Measurements from ENCODE around the gene CD46. TPM values are rescaled to one million over a fixed set of nuclear protein-coding genes. Genes with fewer than 3 reads are reported as not detected.

The CD46 gene
- total and polyA plus RNA-seq, 7 experiments from 2014 or later: 109 to 216 (median 127) TPM

DNA sequence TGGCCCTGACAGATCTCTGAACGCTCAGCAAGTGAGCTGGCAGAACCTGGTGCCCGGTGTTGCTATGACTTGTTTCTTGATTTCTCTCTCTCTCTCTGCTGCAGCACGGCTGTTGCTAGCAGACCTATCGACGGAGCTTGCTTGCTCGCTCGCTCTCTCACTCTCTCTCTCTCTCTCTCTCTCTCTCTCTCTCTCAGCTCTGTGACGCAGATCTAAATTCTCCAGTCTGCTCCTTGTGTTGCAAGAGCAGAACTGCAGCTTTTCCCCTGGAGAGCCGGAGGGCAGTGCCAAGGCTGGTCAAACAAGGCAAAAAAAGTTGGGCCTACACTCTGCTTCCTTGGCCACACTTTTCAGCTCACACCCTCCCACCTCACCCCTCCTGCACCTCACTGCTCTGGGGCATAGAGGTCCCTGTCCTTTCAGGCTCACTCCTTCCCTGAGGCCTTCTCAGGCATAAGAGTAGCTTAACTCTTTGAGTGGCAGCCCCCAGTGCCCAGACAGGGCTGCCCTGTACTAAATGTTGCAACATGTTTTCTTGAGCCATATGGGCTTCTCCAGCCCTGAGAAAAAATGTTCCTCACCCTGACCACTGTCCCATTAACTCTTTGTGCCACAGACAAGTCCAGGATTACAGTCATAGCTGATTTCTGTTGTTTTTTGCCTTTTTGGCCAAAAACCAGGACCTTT, 72.2 kb downstream of the CD46 start:
- H3K27me3 Mint-ChIP-seq: peaks cover 0 to 6% (median 0%) of the 10 kb centered on the region in 5 donors
- H3K9me3 Mint-ChIP-seq: peaks cover 0 to 18% (median 0%) of the 10 kb centered on the region in 11 donors
- intact Hi-C loops (cut with micrococcal nuclease): loop anchor here (1.0 to 10.0 kb wide), 9 partner anchors 8 to 1267 kb away; partner anchors contain the start of genes CD46 (in 2 of the 2), CD55 (in 2 of the 2), FCMR (in 1 of the 2) and PLXNA2 (in 1 of the 2)
- peaks cover 78 to 98% (median 94%) of the 10 kb centered on the region in 7 donors for H3K4me1 Mint-ChIP-seq
- H3K4me3 ChIP-seq (ENCODE audit: low read length): peak overlapping the region; percentile 87
- no peaks in the 10 kb centered on the region for H3K9me3 ChIP-seq (ENCODE audit: control insufficient read depth in 2 of 3, low read length in 3 of 3)
- POLR2A ChIA-PET: interaction anchor here (0.6 to 17.1 kb wide), 20 partner anchors 9 to 600 kb away, joined by 3 to 547 read pairs (median 6); partner anchors contain the start of gene CD46
- peaks cover 29 to 65% of the 10 kb centered on the region in 2 donors for H3K4me1 ChIP-seq (ENCODE audit: control insufficient read depth in 2 of 2, insufficient read depth in 2 of 2, low read length in 2 of 2)
- ATAC-seq: peak; percentile 71
- no peaks in the 10 kb centered on the region for H3K27me3 ChIP-seq (ENCODE audit: control insufficient read depth in 2 of 2, insufficient read depth in 2 of 2, low read length in 2 of 2)
- H3K27ac ChIP-seq (ENCODE audit: low read depth, low read length): peak overlapping the region; percentile 88
- peaks cover 6 to 25% (median 16%) of the 10 kb centered on the region in 5 donors for H3K36me3 Mint-ChIP-seq
- peak overlapping the region; percentile 88 to 96 (median 95) for H3K4me3 Mint-ChIP-seq
- peaks cover 0 to 16% (median 2%) of the 10 kb centered on the region in 3 experiments for H3K36me3 ChIP-seq (ENCODE audit: control insufficient read depth in 2 of 3, insufficient read depth in 3 of 3, low read length in 3 of 3)
- CTCF ChIA-PET: interaction anchor here (0.6 to 4.1 kb wide), 18 partner anchors 9 to 1704 kb away, joined by 3 to 81 read pairs (median 4); no protein-coding TSS in a partner anchor
- DNase-seq: peak; percentile 52 to 94 (median 87)
- H3K27ac Mint-ChIP-seq: peak overlapping the region; percentile 96 to 100 (median 98)

DNA sequence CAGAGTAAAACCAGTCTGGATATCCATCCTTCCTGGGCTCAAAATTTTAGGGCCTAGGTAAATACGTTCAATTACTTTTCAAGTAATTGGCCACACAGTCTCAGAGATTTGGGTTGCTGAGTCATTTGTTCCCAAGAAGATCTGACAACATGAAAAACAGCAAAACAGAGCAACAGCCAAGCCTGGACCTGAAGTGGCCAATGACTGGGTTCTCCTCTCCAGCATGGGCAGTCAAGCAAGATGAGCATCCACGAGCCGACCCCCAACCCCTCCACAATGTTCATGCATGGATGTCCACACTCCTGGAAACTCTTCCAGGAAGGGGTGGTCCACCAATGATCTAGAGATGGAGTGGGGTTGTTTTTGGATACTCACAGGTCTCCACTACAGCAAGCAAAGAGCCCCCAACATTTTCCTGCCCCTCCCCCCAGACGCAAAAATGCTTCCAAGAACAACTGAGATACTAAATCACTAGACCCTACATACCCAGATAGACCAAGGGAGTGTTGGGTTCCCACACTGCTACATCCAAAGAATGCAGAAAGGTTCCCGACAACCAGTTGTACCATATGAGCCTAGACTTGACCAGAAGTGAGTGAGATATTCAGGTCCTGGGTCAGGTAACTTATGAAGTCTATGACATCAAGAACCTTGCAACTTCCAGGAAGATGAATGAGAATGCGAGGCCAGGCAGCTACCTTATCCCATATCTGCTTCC, 73.0 kb downstream of the CD46 start:
- Mint-ChIP-seq H3K4me3 (peak overlapping the region; percentile 88 to 96 (median 95)), H3K4me1 (peaks cover 77 to 98% (median 92%) of the 10 kb centered on the region in 7 donors), H3K9me3 (peaks cover 0 to 17% (median 0%) of the 10 kb centered on the region in 11 donors), H3K27ac (peak overlapping the region; percentile 96 to 100 (median 98)), H3K36me3 (peaks cover 6 to 20% (median 16%) of the 10 kb centered on the region in 5 donors), H3K27me3 (peaks cover 0 to 6% (median 0%) of the 10 kb centered on the region in 5 donors)
- DNase-seq (no peak), ATAC-seq (no peak)
- intact Hi-C loops (cut with micrococcal nuclease): loop anchor here (1.0 to 10.0 kb wide), 8 partner anchors 7 to 1268 kb away; partner anchors contain the start of genes CD55 (in 2 of the 2), CD46 (in 1 of the 2), FCMR (in 1 of the 2) and PLXNA2 (in 1 of the 2)
- Histone ChIP-seq H3K4me1 (ENCODE audit: control insufficient read depth in 2 of 2, insufficient read depth in 2 of 2, low read length in 2 of 2) (peaks cover 29 to 70% of the 10 kb centered on the region in 2 donors), H3K4me3 (ENCODE audit: low read length) (peak overlapping the region; percentile 48), H3K9me3 (ENCODE audit: control insufficient read depth in 2 of 3, low read length in 3 of 3) (no peaks in the 10 kb centered on the region), H3K36me3 (ENCODE audit: control insufficient read depth in 2 of 3, insufficient read depth in 3 of 3, low read length in 3 of 3) (peaks cover 0 to 7% (median 0%) of the 10 kb centered on the region in 3 experiments), H3K27ac (ENCODE audit: low read depth, low read length) (peak overlapping the region; percentile 88), H3K27me3 (ENCODE audit: control insufficient read depth in 2 of 2, insufficient read depth in 2 of 2, low read length in 2 of 2) (no peaks in the 10 kb centered on the region)
- POLR2A ChIA-PET: interaction anchor here (1.2 to 17.1 kb wide), 10 partner anchors 9 to 138 kb away, joined by 4 to 547 read pairs (median 14); partner anchors contain the start of gene CD46
- CTCF ChIA-PET: interaction anchor here (0.9 to 5.8 kb wide), 14 partner anchors 8 to 140 kb away, joined by 3 to 145 read pairs (median 8); no protein-coding TSS in a partner anchor

DNA sequence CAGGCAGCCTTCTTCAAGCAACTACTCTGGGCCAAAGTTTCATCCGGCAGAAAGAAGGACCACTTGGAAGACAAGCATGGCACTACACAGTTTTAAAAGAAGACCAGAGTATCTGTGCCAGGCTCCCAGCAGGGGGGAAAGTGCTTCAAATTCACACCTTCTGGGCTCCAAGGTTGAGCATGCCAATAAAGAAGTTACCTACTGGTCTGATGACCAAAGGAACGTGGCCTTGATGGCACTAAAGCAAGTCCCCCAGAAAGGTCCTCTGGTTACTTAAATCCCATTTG, 73.5 kb downstream of the CD46 start:
- Mint-ChIP-seq H3K4me1 (peaks cover 78 to 97% (median 92%) of the 10 kb centered on the region in 7 donors), H3K27ac (peak overlapping the region; percentile 96 to 100 (median 98)), H3K9me3 (peaks cover 0 to 16% (median 0%) of the 10 kb centered on the region in 11 donors), H3K4me3 (peak overlapping the region; percentile 88 to 96 (median 95)), H3K27me3 (peaks cover 0 to 6% (median 0%) of the 10 kb centered on the region in 5 donors), H3K36me3 (peaks cover 5 to 18% (median 16%) of the 10 kb centered on the region in 5 donors)
- no peak for ATAC-seq
- H3K4me3 ChIP-seq (ENCODE audit: low read length): peak overlapping the region; percentile 48
- POLR2A ChIA-PET: interaction anchor here (1.2 to 17.1 kb wide), 4 partner anchors 17 to 58 kb away, joined by 3 to 547 read pairs (median 39); no protein-coding TSS in a partner anchor
- H3K4me1 ChIP-seq (ENCODE audit: control insufficient read depth in 2 of 2, insufficient read depth in 2 of 2, low read length in 2 of 2): peaks cover 29 to 66% of the 10 kb centered on the region in 2 donors
- no peak for DNase-seq
- peak overlapping the region; percentile 88 for H3K27ac ChIP-seq (ENCODE audit: low read depth, low read length)
- peaks cover 0 to 4% (median 0%) of the 10 kb centered on the region in 3 experiments for H3K36me3 ChIP-seq (ENCODE audit: control insufficient read depth in 2 of 3, insufficient read depth in 3 of 3, low read length in 3 of 3)
- intact Hi-C loops (cut with micrococcal nuclease): loop anchor here (2.0 to 10.0 kb wide), 3 partner anchors 29 to 901 kb away; partner anchors contain the start of genes CD46 (in 1 of the 2) and FCMR (in 1 of the 2)
- H3K9me3 ChIP-seq (ENCODE audit: control insufficient read depth in 2 of 3, low read length in 3 of 3): no peaks in the 10 kb centered on the region
- H3K27me3 ChIP-seq (ENCODE audit: control insufficient read depth in 2 of 2, insufficient read depth in 2 of 2, low read length in 2 of 2): no peaks in the 10 kb centered on the region
- CTCF ChIA-PET: interaction anchor here (1.6 to 6.6 kb wide), 5 partner anchors 11 to 138 kb away, joined by 3 to 145 read pairs (median 15); no protein-coding TSS in a partner anchor

DNA sequence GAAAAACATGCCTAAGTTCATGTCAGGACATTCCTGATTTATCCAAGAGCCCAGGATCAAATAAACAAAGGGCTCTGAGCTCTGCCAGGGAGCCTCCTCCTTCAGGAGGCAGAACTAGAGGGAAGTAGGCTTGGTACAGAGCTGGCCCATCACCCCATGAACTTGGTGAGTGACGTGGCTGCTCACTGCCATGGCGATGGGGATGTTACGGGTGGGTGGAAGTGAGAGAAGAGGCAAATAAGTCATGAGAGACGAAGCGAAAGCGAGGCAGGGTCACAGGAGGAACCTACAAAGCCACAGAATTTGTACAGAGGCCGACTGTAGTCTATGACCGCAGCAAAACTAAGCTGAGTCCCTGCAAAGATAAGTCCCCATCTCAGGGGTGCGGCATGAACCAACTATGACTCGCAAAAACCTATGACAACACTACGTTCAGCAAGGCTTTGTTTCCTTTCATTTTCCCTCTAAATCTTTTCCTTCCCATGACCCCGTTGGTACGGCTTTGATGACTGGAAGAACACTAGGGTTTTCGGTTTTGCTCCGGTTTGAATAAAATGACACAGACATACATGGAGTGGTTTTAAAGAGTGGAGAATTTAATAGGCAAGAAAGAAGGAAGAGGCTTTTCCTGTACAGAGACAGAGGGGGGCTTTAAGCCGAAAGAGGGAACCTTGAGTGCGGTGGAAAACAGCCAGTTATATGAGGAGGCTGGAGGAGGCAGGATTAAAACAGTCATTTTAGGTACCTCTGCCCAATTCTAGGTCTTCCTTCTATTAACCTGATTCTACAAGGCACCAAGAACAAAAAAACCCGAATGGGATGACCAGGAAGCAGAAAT, 74.1 kb downstream of the CD46 start:
- H3K36me3 ChIP-seq (ENCODE audit: control insufficient read depth in 2 of 3, insufficient read depth in 3 of 3, low read length in 3 of 3): no peaks in the 10 kb centered on the region
- peak; percentile 81 for ATAC-seq
- Mint-ChIP-seq H3K27ac (peak overlapping the region; percentile 96 to 100 (median 98)), H3K4me1 (peaks cover 78 to 97% (median 93%) of the 10 kb centered on the region in 7 donors), H3K9me3 (peaks cover 0 to 16% (median 0%) of the 10 kb centered on the region in 11 donors), H3K4me3 (peak overlapping the region; percentile 88 to 96 (median 95)), H3K36me3 (peaks cover 0 to 17% (median 11%) of the 10 kb centered on the region in 5 donors), H3K27me3 (peaks cover 0 to 6% (median 0%) of the 10 kb centered on the region in 5 donors)
- peaks cover 29 to 64% of the 10 kb centered on the region in 2 donors for H3K4me1 ChIP-seq (ENCODE audit: control insufficient read depth in 2 of 2, insufficient read depth in 2 of 2, low read length in 2 of 2)
- no peaks in the 10 kb centered on the region for H3K27me3 ChIP-seq (ENCODE audit: control insufficient read depth in 2 of 2, insufficient read depth in 2 of 2, low read length in 2 of 2)
- intact Hi-C loops (cut with micrococcal nuclease): loop anchor here (1.0 to 10.0 kb wide), 4 partner anchors 29 to 901 kb away; partner anchors contain the start of genes CD46 (in 1 of the 2) and FCMR (in 1 of the 2)
- H3K9me3 ChIP-seq (ENCODE audit: control insufficient read depth in 2 of 3, low read length in 3 of 3): no peaks in the 10 kb centered on the region
- H3K27ac ChIP-seq (ENCODE audit: low read depth, low read length): peak overlapping the region; percentile 88
- ChIA-PET POLR2A (interaction anchor here (1.2 to 17.1 kb wide), 4 partner anchors 17 to 58 kb away, joined by 3 to 547 read pairs (median 39); no protein-coding TSS in a partner anchor), CTCF (interaction anchor here (0.6 to 6.6 kb wide), 8 partner anchors 11 to 144 kb away, joined by 3 to 145 read pairs (median 6); no protein-coding TSS in a partner anchor)
- H3K4me3 ChIP-seq (ENCODE audit: low read length): peak overlapping the region; percentile 48
- DNase-seq: peak; percentile 57 to 93 (median 84)

DNA sequence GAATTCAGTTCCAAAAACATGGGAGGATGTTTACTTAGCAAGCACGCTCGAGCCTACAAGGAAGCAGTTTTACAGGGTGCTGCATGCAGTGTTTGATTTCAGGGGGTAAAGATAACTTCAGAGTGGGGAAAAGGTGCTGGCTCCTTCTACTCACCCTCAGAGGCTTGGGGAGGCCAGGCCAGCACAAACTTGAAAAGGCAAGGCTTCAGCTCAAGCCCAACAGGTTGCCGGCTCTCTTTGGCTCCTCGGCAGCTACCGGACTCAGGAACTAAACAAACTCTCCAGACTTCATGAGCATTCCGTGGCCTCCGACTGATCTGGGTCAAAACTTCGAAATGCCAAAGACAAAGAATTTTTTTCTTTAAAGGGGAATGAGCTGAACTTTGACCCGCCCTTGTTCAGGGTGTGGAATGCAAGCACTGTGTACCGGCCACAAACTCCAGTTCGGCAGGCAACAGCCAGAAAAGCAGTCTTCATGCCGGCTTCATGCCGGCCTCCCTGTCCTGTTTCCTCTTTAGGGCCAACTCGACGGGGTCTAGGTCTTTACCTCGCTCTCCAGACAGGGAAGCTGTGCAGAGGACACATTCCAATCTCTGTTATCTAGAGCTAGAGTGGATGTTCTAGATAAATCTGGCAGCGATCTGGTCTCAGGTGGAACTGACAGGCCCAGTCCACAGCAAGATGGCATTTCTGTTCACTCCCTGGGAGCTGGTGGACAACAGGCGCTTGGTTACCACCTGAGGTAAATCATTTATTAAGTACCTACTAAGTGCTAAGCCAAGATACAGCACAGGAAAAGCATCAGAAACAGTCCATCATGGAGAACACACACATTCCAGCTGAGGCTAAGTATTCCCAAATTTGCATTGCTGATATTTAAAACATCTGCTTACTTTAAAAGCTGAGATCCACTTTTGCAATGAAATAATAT, 75.0 kb downstream of the CD46 start:
- H3K4me1 Mint-ChIP-seq: peaks cover 81 to 97% (median 94%) of the 10 kb centered on the region in 7 donors
- intact Hi-C loops (cut with micrococcal nuclease): loop anchor here (1.0 to 10.0 kb wide), 2 partner anchors 56 to 902 kb away; partner anchors contain the start of gene FCMR (in 1 of the 2)
- H3K27ac Mint-ChIP-seq: peak overlapping the region; percentile 96 to 100 (median 98)
- peak overlapping the region; percentile 88 to 96 (median 95) for H3K4me3 Mint-ChIP-seq
- no peaks in the 10 kb centered on the region for H3K27me3 ChIP-seq (ENCODE audit: control insufficient read depth in 2 of 2, insufficient read depth in 2 of 2, low read length in 2 of 2)
- CTCF ChIA-PET: interaction anchor here (0.6 to 6.6 kb wide), 12 partner anchors 10 to 143 kb away, joined by 3 to 145 read pairs (median 5); no protein-coding TSS in a partner anchor
- H3K36me3 Mint-ChIP-seq: peaks cover 0 to 19% (median 11%) of the 10 kb centered on the region in 5 donors
- H3K4me3 ChIP-seq (ENCODE audit: low read length): peak overlapping the region; percentile 48
- peaks cover 31 to 64% of the 10 kb centered on the region in 2 donors for H3K4me1 ChIP-seq (ENCODE audit: control insufficient read depth in 2 of 2, insufficient read depth in 2 of 2, low read length in 2 of 2)
- POLR2A ChIA-PET: interaction anchor here (1.0 to 17.1 kb wide), 5 partner anchors 16 to 144 kb away, joined by 3 to 547 read pairs (median 3); no protein-coding TSS in a partner anchor
- H3K9me3 ChIP-seq (ENCODE audit: control insufficient read depth in 2 of 3, low read length in 3 of 3): no peaks in the 10 kb centered on the region
- peaks cover 0 to 16% (median 0%) of the 10 kb centered on the region in 11 donors for H3K9me3 Mint-ChIP-seq
- no peaks in the 10 kb centered on the region for H3K36me3 ChIP-seq (ENCODE audit: control insufficient read depth in 2 of 3, insufficient read depth in 3 of 3, low read length in 3 of 3)
- peaks cover 0 to 6% (median 0%) of the 10 kb centered on the region in 5 donors for H3K27me3 Mint-ChIP-seq
- ATAC-seq: no peak
- DNase-seq: no peak
- H3K27ac ChIP-seq (ENCODE audit: low read depth, low read length): peak overlapping the region; percentile 88

Measured in naive thymus-derived CD4-positive, alpha-beta T cell (primary cell).